Embryonic facial prominence (tissue), 1 donor: Measurements from ENCODE around the gene SLC49A3.
"Not testable (repeated sequence)": the region's sequence is repeated elsewhere in the genome, so short reads cannot be mapped to it uniquely, and the experiment has no call there.

Experiments
- DNase-seq: peaks from one replicate; pipeline ENCODE4 v3.0.0-alpha.2; 2016; ENCODE audit errors: extremely low spot score

The SLC49A3 gene

GRCh38 chr4:681736-682451, 7.1 kb downstream of the SLC49A3 start:
- DNase-seq = no peak

- DNase-seq = no peak
Measured at GRCh38 chr4:680928-681645, 7.9 kb downstream of the SLC49A3 start.

GRCh38 chr4:680551-680927, 8.4 kb downstream of the SLC49A3 start:
- DNase-seq = no peak

GRCh38 chr4:680091-680490, 8.9 kb downstream of the SLC49A3 start:
- DNase-seq = no peak

- no peak for DNase-seq
Measured at GRCh38 chr4:679629-680028, 9.3 kb downstream of the SLC49A3 start.

GRCh38 chr4:679104-679481, 9.9 kb downstream of the SLC49A3 start:
- DNase-seq = no peak

GRCh38 chr4:678331-679103, 10.4 kb downstream of the SLC49A3 start:
- DNase-seq = no peak

GRCh38 chr4:677431-678293, 11.3 kb downstream of the SLC49A3 start:
- no peak for DNase-seq

GRCh38 chr4:676871-677235, 12.1 kb downstream of the SLC49A3 start:
- no peak for DNase-seq

GRCh38 chr4:675980-676870, 12.7 kb downstream of the SLC49A3 start:
- DNase-seq = no peak

- no peak for DNase-seq
Measured at GRCh38 chr4:675036-675882, 13.7 kb downstream of the SLC49A3 start.

- peak; percentile 91 for DNase-seq
Measured at GRCh38 chr4:674172-675035, 14.5 kb downstream of the SLC49A3 start, which contains the start of the genes ATP5ME and MYL5. ATP5ME (minus strand) TSS chr4:674276; CDS start chr4:674247, 29 bp downstream. MYL5 (plus strand) TSS chr4:674542; CDS start chr4:678027, 3,485 bp downstream.

GRCh38 chr4:673349-674091, 15.4 kb downstream of the SLC49A3 start:
- DNase-seq = no peak

- no peak for DNase-seq
Measured at GRCh38 chr4:671769-672168, 17.2 kb downstream of the SLC49A3 start.

GRCh38 chr4:669806-670559, 19.0 kb downstream of the SLC49A3 start:
- DNase-seq = not testable (repeated sequence)

- DNase-seq = not testable (repeated sequence)
Measured at GRCh38 chr4:668219-668618, 20.7 kb downstream of the SLC49A3 start.

GRCh38 chr4:667545-667925, 21.4 kb downstream of the SLC49A3 start:
- DNase-seq = no peak
